NCI-H1930 (cell line): Measurements from ENCODE around the gene ZYG11A.

Experiments
- DNase-seq, 2 experiments: peaks; one replicate each; lab custom pipeline; 2025; lab: John Stamatoyannopoulos, UW

ZYG11A gene

DNA sequence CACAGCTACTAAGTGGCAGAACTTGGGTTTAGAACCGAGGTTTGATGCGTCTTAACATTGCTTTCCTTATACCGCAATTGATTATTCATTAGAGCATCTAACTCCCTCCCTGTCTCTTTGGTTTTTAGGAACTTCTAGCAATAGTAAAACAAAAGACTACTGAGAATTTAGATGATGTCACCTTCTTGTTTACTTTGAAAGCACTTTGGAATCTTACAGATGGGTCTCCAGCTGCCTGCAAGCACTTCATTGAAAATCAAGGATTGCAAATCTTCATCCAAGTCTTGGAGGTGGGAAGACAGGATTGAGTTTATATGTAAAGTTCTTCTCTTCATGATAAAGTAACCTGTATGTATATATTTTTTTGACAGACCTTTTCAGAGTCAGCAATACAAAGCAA is 35.0 kb downstream of the ZYG11A start:
- DNase-seq, result no peak

DNA sequence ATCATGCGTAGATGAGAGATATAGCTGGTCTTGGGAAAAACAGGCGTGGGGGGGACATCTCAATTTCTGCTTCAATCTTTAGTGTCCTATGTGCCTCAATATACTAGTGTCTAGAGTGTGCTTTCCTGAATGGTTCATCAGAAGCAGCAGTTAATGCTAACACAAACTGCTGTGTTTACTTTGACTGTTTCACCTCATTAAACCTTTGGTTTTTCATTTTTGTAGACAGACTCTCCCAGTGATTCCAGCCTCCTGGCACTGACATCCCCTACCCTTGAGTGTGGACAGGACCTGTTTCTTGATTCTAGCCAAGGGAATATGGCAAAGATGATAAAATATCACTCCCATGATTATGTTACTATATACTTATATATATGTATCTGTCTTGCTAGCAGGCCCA is 37.6 kb downstream of the ZYG11A start:
- DNase-seq, result no peak

DNA sequence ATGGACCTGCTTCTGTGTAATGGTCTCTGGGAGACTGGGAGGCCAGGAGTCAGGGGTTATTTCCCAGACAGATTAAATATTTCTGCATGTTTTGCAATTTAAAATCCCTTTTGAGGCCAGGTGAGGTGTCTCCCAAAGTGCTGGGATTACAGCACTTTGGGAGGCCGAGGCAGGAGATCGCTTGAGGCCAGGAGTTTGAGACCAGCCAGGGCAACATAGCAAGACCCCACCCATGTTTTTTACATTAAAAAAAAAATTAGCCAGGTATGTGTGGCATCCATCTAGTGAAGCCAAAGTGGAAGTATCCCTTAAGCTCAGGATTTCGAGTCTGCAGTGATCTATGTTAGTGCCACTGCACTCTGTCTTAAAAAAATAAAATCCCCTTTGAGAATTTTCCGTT is 44.9 kb downstream of the ZYG11A start:
- DNase-seq, result no peak

DNA sequence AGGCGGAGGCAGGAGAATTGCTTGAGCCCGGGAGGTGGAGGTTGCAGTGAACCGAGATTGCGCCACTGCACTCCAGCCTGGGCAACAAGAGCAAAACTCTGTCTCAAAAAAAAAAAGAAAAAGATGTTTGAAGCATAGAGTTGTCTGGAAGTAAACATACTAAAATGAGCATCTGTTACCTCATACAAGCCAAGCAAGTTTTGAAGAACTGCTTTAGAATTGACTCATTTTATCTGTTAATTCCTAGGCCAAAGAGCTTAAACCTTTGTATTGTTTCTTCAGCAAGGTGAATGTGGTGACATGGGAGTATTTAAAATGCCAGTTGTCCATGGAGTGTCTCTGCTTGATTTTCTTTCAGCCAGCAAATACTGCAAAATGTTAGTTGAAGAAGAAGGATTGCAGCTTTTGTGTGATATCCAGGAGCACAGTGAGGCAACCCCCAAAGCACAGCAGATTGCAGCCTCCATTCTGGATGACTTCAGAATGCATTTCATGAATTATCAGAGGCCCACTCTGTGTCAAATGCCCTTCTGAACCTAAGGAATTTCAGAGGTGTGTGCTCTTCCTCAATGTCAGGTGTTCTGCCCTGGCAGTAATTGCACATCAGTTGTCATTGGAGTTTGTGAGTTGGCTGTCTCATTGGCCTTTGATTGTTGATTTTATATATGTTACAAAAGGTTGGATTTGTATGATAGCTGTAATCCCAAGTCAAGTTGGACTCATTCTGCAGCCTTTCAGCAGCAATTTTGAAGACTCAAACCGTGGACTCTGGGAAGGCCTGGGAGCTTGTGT is 50.1 kb downstream of the ZYG11A start:
- DNase-seq, result no peak

DNA sequence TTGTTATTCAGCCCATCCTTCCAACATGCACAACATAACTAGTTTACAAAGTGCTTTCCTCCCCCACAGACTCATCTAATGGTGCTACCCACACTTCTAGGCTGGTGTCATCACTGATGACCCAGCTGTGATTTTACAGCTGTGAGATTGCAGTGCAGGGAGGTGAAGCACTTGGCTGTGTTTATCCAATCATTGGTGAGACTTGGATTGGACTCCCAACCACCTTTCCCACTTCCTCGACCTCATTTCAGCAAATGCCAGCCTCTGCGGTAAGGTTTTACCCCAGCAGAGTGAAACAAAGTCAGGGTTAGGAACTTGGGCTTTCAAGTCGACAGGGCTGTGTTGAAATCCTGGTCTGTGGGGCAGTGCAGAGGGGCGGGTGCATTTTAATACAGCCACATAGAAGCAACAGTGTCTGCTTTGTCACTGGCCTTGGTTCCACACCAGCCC is 56.9 kb downstream of the ZYG11A start:
- DNase-seq, result no peak

DNA sequence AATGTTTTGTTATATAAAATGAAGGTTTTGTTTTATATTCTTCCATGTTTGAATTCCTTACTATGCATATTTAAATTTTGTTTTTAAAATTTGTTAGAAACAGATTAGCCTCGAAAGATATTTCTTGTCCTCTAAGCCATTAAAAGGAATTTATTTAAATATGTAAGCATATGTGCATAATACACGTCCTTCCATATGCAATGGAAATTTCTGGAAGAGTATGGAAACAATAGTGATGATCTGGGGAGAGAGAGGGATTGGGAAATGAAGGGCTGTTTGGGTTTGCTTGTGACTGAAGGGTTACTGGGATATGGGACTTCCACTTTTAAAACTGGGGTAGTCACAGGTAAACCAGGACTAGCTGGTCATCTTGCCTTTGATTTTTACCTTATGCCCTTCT is 57.8 kb downstream of the ZYG11A start:
- no peak for DNase-seq

DNA sequence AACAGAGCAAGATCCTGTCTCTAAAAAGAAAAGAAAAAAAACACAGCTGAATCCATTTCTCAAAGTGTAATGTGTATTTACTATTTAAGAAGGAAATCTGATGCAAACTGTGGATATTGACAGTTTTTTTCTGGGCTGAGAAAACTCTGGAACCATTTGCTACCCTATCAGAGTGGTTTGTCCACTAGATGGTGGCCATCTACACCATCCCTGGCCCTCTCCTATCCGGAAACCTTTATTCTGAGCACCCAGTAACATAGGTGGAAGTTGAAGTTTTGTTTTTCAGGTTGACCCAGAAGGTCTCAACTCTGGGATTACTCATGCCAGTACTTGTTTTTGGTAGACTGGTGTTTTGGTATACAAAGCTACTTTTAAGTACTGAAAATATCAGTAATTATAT is 58.8 kb downstream of the ZYG11A start:
- no peak for DNase-seq

DNA sequence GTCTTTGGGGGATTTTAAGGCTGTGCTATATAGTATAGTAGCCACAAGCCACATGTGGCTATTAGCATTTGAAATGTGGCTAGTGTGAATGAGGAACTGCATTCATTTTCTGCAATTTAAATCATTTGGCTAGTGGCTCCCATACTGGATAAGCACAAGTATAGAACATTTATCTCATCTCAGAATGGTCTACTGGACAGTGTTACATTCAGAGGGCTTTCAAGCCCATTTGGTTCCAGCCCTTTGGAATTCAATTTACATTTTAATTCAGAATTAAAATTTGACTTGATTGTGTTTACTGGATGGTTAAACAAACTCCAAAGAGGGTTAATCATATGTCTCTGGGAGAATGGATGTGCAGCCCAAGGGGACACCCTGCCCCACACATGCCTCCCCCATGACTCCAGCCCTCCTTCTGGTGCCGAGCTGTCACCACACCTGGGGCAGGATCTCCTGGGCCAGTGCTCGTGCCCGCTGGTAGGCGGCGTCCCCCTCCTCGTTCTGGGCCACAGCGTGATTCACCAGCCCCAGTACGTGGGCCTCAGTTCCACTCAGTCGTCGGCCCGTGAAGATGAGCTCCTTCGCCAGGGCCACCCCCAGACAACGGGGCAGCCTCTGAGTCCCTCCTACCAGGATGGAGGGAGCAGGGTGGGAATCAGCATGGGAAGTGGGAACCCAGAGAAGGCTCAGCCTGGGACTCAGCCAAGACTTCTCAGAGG is 61.8 kb downstream of the ZYG11A start:
- no peak for DNase-seq

DNA sequence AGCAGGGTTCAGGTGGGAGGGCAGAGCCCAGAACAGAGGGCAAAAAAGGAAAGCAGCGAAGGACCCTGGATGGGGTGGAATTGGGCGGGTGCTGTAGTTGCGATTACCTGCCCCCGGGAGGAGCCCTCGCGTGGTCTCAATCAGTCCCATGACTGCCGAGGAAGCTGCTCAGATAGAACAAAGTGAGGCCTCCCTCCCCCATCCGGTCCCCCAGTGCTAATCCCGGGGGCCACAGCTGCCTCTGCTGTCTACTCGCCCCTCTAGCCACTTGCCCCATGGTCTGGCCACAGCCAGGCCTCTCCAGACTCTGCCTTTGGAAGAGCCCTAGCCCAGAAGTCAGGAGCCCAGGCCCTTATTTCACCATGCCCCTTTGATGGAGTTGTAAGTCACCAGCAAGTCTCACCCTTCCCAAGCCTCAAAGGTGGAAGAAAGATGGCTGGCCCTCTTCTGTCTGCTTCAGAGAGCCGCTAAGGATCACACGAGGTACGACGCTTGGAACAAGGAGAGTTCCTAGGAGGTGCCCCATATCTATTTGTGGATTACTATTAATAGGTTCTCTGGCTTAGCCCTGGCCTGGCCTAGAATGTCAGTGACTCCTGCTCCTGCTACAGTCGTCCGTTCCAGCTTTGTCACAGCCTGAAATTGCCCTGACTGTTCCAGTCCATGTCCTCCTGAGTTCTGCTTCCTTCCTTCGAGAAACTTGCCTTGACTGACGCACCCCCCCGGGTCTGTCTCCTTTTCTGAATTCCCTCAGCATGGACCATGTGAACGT is 62.6 kb downstream of the ZYG11A start:
- no peak for DNase-seq

DNA sequence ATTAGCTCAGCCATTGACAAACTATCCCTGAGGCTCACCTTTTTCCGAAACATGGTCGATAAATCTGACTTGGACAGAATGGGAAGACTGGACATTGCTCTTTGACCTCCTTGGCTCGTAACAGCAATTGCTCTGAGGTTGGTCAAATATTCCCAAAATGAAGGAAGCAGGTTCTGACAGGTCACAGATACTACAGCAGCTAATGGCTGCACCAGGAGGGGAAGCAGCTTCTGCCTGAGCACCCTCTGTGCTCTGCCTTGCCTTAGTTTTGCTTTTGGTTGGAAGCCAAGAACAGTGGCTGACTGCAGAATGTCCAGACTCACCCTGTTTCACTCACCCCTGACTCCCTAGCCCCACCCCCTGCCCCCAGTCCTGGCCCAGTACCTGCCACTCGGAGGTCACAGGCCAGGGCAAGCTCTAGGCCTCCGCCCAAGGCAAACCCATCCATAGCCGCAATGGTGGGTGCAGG is 63.6 kb downstream of the ZYG11A start:
- DNase-seq, result no peak

DNA sequence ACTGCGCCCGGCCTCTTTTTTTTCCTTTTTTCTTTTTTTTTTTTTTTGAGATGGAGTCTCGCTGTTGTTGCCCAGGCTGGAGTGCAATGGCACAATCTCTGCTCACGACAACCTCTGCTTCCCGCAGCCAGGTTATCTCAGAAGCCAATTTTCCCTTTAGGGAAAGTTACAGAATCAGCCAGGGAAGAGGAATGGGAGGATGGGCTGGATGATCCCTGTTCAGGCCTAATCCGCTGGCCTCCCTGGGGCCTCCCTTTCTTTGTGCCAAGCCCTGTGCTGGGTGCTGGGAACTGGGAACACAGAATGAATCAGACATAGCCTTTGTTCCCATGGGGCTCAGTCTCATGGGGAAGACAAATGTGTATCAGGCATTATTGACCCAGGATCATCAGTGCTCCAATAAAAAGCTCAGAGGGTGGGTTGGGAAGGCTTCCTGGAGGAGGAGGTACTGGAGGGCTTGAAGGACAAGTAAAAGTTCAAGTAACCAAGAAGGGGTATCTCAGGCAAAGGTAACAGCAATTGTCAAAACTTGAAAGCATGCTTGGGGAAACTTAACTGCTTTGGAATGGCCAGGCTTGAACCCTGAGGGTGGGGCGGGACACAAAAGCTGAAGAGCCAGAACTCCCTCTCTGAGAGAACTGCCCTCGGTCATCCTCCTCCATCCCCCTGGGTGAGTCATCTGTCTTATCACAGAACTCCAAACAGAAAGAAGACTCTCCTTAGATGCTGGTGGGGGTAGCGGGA is 64.7 kb downstream of the ZYG11A start:
- DNase-seq, result no peak

DNA sequence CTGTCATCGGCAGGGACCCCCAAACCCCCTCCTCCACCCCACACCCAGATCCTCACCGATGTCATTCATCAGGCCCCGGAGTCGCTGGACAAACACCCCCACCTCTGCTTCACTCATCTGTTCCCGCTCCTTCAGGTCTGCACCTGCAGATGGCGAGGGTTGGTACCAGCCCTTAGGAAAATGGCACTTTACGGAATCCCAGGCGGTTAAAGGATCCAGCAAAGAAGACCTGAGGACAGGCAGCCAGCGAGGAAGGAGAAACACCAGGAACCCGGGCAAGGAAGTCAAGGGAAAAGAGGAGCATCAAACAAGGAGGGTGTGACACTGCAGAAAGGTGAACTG is 65.2 kb downstream of the ZYG11A start:
- DNase-seq, result no peak

DNA sequence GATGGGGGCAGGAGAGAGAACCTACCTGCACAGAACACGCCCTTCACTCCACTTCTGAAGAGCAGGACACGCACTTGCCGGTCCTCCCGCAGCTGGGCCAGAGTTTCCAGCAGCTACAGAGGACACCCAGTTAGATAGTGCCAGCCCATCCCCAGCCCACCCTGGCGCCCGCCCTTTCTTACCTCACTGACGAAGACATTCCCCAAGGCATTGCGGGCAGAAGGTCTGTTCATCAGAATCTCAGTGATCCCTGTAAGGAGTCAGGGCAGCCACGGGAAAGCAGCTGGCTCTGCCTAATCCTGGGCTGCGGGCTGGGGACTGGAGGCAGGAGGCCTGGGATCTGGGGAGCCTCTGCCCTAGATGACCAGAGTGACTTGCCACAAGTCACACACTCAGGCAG is 69.0 kb downstream of the ZYG11A start:
- no peak for DNase-seq

DNA sequence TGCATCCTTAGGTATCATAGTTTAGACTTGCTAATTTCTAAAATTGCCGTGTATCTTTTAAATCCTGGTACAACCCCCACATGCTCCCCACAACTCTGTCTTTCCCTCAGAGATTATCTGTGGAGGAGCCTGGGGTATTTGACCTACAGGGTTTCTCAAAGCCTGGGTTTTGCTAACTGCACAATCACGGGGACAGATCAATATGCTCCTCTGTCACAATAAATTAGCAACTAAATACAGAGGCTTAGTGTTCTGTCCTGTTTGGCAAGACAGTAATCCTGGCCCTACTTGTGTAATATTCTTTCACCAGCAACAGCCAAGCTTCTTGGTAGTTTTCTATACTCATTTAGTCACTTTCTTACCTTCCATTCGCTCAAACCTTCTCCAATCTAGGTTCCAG is 70.5 kb downstream of the ZYG11A start:
- no peak for DNase-seq

DNA sequence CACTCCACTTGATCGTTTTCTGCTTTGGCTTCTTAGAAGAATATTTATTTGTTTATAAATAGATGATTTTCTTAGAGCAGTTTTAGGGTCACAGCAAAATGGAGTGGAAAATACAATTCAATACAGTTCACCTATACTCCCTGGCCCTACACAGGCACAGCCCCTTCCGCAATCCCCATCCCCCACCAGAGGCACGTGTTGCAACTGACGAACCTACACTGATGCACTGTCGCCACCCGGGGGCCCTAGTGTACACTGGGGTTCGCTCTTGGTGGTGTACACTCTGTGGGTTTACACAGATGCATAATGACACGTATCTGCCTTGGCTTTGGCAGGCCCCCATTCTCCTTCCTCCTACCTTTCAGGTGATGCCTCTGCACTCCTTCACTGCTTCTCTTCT is 71.0 kb downstream of the ZYG11A start:
- DNase-seq, result no peak

DNA sequence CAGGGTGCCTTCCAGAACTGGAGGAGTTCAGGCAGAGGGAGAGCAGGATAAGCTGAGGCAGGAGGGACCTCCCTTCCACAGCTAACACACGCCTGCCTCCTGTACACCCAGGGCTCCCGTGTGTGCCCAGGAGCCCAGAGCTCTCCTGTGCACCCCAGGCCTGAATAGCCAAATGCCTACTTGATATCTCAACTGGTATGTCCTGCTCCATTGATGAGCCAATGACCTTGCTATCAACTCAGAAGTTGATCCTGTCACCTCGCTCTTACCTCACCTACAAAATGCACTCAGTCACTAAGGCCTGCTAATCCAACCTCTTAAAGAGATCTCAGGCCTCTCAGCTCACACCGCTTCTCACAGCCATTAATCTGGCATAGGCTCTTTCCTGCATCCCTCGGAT is 71.9 kb downstream of the ZYG11A start:
- DNase-seq, result no peak

DNA sequence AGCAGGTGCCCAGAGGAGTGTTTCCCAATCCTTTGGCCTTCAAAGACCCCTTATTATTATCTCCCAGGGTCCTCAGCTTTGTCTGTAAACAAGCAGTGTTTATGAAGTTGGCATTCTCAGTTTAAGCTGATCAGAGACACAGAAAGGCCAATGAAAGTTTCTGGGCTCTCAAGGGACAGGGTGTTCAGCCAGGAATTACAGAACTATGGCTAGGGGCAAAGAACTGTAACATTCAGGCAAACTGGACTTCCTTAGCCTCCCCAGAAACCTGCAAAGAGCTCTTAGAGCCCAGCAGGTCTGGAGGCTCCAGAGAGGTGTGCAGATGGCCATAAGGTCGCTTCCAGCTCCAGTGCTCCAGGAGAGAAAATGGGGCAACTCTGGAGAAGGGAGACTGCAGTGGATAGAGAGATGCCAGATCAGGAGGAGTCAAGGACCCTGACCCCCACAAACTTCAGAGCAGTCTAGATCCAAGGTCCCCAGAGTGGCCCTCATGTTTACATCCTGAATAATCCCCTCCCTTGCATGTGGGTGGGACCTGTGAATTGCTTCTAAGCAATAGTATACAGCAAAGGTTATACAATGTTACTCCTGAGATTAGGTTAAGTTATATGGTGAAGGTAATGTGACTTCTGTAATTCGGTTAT is 72.8 kb downstream of the ZYG11A start:
- no peak for DNase-seq

DNA sequence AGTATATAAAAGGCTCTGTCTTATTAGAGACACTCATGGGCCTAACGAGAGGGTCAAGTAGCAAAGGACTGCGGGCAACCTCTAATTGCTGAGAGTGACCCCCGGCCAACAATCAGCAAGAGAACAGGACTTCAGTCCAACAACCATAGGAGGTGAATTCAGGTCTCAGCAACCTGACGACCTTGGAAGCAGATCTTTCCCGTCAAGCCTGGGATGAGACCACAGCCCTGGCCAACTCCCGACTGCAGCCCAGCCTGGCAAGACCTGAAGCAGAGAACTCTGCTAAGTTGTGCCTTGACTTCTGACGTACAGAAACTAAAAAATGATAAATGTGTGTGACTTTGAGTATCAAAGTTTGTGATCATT is 73.3 kb downstream of the ZYG11A start:
- DNase-seq, result no peak

DNA sequence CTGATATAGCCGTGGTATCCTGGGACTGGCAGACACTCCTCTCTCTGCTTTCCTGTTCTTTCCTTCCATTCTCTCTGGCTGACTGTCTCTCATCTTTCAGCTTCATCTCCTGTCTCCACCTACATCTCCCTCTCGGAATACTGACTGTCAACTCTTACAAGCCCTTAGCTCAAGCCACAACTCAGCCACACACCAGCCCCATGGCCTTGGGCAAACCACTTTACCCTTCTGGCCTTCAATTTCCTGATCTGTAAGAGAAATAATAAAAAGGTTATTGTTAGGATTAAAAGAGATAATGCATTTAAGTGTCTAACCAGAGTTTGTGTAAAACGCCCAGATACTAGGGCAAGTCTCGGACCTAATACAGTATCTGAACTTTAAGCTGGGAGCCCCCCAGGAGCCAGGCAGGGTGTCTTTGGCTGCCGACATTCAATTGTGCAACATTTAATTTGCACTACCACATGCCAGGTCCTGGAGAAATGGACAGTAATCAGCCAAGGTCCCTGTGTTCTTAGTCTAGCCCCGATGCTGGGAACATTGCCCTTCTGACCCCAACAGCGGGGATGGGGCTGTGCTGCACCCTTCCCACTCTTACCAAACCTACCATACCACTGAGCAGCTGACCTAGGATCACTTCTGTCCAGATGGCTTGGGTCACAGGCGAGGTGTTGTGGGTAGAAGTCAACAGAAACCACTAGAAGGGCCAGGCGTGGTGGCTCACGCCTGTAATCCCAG is 73.8 kb downstream of the ZYG11A start:
- DNase-seq, result no peak

DNA sequence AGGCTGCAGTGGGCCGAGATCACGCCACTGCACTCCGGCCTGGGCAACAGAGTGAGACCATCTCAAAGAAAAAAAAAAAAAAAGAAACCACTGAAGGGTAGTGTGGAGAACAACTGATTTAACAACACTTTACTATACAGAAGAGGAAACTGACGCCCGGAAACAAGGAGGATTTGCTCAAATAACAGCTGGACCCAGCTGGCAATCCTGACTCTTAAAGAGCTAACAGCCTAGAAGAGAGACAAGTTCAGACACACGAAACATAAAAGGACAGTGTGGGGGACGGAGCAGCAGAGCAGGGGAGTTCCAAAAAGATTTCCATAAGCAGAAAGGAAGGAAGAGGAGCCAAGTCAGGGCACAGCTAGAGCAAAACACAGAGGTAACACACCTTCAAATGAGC is 74.6 kb downstream of the ZYG11A start:
- DNase-seq, result no peak

DNA sequence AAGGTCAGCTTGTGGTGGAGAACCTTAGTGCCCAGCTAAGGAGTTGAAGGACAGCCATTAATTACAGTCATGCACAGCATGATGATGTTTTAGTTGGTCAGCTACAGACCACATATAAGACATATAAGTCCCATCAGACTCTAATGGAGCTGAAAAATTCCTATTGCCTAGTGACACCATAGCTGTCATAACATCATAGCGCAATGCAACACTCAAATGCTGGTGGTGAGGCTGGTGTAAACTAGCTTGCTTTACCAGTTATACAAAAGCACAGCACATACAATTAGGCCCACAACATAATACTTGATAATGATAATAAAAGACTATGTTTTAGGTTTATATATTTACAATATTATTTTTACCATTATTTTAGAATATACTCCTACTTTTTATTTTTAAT is 75.0 kb downstream of the ZYG11A start:
- no peak for DNase-seq
